C1 segment of cervical spinal cord (tissue), 14 donors: ENCODE data around the gene ZC3H15.
"Not testable (repeated sequence)": the region's sequence is repeated elsewhere in the genome, so short reads cannot be mapped to it uniquely, and the experiment has no call there.

Source experiments
- DNase-seq, 14 donors: peaks; one replicate each; lab custom pipeline; 2025; lab: John Stamatoyannopoulos, UW

Gene ZC3H15

GRCh38 chr2:186485871-186486650 lies at the start of gene ZC3H15:
ZC3H15 (plus strand) TSS chr2:186486260; CDS start chr2:186486383, 123 bp downstream.
- peak; percentile 79 to 98 (median 94) for DNase-seq

- DNase-seq, result no peak
Observed at GRCh38 chr2:186437719-186438118, 48.3 kb upstream of the ZC3H15 start.

- not testable (repeated sequence) for DNase-seq
Observed at GRCh38 chr2:186439673-186440095, 46.4 kb upstream of the ZC3H15 start.

GRCh38 chr2:186440506-186440905 lies 45.6 kb upstream of the ZC3H15 start:
- DNase-seq, result no peak

- DNase-seq, result no peak
Observed at GRCh38 chr2:186442885-186443284, 43.2 kb upstream of the ZC3H15 start.

- no peak for DNase-seq
Observed at GRCh38 chr2:186443851-186444250, 42.2 kb upstream of the ZC3H15 start.

- no peak for DNase-seq
Observed at GRCh38 chr2:186445506-186445905, 40.6 kb upstream of the ZC3H15 start.

GRCh38 chr2:186455613-186456012 lies 30.4 kb upstream of the ZC3H15 start:
- DNase-seq, result no peak

- no peak for DNase-seq
Observed at GRCh38 chr2:186456941-186457340, 29.1 kb upstream of the ZC3H15 start.

- DNase-seq, result no peak
Observed at GRCh38 chr2:186457908-186458307, 28.2 kb upstream of the ZC3H15 start.

- DNase-seq, result no peak
Observed at GRCh38 chr2:186459009-186459408, 27.1 kb upstream of the ZC3H15 start.

- DNase-seq, result no peak
Observed at GRCh38 chr2:186460465-186460864, 25.6 kb upstream of the ZC3H15 start.

- DNase-seq, result no peak
Observed at GRCh38 chr2:186466743-186467142, 19.3 kb upstream of the ZC3H15 start.

- DNase-seq, result no peak
Observed at GRCh38 chr2:186467421-186467820, 18.6 kb upstream of the ZC3H15 start.

GRCh38 chr2:186472722-186473493 lies 13.2 kb upstream of the ZC3H15 start:
- DNase-seq, result not testable (repeated sequence)

- DNase-seq, result not testable (repeated sequence)
Observed at GRCh38 chr2:186474239-186474638, 11.8 kb upstream of the ZC3H15 start.

- DNase-seq, result no peak
Observed at GRCh38 chr2:186477790-186478189, 8.3 kb upstream of the ZC3H15 start.

- no peak for DNase-seq
Observed at GRCh38 chr2:186480991-186481390, 5.1 kb upstream of the ZC3H15 start.

GRCh38 chr2:186484062-186484735 lies 1.9 kb upstream of the ZC3H15 start:
- no peak for DNase-seq

GRCh38 chr2:186485576-186485870 lies 537 bp upstream of the ZC3H15 start:
- no peak for DNase-seq

GRCh38 chr2:186486651-186487647 lies 889 bp downstream of the ZC3H15 start:
- DNase-seq, result no peak
